Esophagus muscularis mucosa (tissue), 4 donors: Measurements from ENCODE around the gene MX1.

ENCODE experiments used
- EP300 ChIP-seq: sonication (generic); formaldehyde crosslinking; IDR thresholded peaks from one replicate; pipeline ENCODE4 v1.6.1; 2017; ENCODE audit warnings: antibody characterized with exemption
- POLR2A ChIP-seq: fragments of 450-650 bp; IDR thresholded peaks from one replicate; pipeline ENCODE4 v1.6.1; 2017; ENCODE audit warnings: antibody characterized with exemption, moderate library complexity, mild to moderate bottlenecking, low read depth
- POLR2AphosphoS5 ChIP-seq, 2 donors: sonication (generic); formaldehyde crosslinking; IDR thresholded peaks; one replicate each; pipeline ENCODE4 v1.6.1; 2017; ENCODE audit warnings: antibody characterized with exemption in 2 of 2
- TF ChIP-seq, protein P1 (sequence below), 3 experiments: fragments of 200-600 bp in 2 of 3; fragments of 450-650 bp in 1 of 3; sonication (generic) in 2 of 3; IDR thresholded peaks; one replicate each; pipeline ENCODE4 v1.5.1; 2017 to 2019; ENCODE audit warnings: antibody characterized with exemption in 3 of 3, mild to moderate bottlenecking in 2 of 3, moderate library complexity in 1 of 3

DNA sequence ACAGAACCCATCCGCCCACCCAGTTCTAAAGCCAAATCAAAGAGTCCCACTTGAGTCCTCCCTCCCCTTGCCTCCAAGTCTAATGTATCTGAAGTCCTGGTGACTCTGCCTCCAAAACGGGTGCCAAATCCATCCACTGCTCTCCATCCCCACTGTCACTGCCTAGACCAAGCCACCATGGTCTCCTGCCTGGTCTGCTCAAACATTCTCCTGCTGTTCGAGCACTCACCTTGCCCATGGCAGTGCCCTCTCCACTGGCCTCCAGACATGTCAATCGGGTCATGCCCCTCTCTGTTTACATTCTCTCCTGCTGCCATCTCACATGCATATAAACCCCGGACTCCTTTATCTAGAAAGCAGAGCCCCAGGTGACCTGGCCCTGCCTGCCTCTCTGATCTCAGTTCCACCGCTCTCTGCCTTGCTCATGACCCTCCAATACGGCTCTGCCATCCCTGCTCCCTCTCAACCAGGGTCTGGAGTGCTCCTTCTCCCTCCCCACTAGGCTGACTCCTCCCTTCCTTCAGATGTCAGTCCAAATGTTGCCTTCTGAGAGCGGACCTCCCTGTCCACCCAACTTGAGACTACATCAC lies 32.1 kb upstream of the MX1 start:
- TF ChIP-seq, protein P1, sequence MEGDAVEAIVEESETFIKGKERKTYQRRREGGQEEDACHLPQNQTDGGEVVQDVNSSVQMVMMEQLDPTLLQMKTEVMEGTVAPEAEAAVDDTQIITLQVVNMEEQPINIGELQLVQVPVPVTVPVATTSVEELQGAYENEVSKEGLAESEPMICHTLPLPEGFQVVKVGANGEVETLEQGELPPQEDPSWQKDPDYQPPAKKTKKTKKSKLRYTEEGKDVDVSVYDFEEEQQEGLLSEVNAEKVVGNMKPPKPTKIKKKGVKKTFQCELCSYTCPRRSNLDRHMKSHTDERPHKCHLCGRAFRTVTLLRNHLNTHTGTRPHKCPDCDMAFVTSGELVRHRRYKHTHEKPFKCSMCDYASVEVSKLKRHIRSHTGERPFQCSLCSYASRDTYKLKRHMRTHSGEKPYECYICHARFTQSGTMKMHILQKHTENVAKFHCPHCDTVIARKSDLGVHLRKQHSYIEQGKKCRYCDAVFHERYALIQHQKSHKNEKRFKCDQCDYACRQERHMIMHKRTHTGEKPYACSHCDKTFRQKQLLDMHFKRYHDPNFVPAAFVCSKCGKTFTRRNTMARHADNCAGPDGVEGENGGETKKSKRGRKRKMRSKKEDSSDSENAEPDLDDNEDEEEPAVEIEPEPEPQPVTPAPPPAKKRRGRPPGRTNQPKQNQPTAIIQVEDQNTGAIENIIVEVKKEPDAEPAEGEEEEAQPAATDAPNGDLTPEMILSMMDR (IDR thresholded peaks at IDR 0.05) = no peak
- TF ChIP-seq POLR2A (no peak), POLR2AphosphoS5 (IDR thresholded peaks at IDR 0.05) (no peak), EP300 (no peak)
